ENCODE data around the gene KRTAP19-8.

GRCh38 chr21:31018232-31018631, 20.0 kb downstream of the KRTAP19-8 start:
- TF ChIP-seq, protein P1, sequence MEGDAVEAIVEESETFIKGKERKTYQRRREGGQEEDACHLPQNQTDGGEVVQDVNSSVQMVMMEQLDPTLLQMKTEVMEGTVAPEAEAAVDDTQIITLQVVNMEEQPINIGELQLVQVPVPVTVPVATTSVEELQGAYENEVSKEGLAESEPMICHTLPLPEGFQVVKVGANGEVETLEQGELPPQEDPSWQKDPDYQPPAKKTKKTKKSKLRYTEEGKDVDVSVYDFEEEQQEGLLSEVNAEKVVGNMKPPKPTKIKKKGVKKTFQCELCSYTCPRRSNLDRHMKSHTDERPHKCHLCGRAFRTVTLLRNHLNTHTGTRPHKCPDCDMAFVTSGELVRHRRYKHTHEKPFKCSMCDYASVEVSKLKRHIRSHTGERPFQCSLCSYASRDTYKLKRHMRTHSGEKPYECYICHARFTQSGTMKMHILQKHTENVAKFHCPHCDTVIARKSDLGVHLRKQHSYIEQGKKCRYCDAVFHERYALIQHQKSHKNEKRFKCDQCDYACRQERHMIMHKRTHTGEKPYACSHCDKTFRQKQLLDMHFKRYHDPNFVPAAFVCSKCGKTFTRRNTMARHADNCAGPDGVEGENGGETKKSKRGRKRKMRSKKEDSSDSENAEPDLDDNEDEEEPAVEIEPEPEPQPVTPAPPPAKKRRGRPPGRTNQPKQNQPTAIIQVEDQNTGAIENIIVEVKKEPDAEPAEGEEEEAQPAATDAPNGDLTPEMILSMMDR (IDR thresholded peaks at IDR 0.05; ENCODE audit: insufficient read depth, low read depth, low read length) = no peak
- TF ChIP-seq EZH2 (IDR thresholded peaks at IDR 0.05; ENCODE audit: insufficient read depth, low read length) = no peak
